GM12874 (cell line): Measurements from ENCODE around the gene EIF4E1B.

Experiments used
- TF ChIP-seq, protein P1 (sequence below): IDR thresholded peaks from 2 replicates; pipeline ENCODE4 v1.5.1; 2011; ENCODE audit warnings: low read depth, mild to moderate bottlenecking, control low read depth, low read length, moderate library complexity; ENCODE audit not compliant: insufficient read depth

Gene EIF4E1B

DNA sequence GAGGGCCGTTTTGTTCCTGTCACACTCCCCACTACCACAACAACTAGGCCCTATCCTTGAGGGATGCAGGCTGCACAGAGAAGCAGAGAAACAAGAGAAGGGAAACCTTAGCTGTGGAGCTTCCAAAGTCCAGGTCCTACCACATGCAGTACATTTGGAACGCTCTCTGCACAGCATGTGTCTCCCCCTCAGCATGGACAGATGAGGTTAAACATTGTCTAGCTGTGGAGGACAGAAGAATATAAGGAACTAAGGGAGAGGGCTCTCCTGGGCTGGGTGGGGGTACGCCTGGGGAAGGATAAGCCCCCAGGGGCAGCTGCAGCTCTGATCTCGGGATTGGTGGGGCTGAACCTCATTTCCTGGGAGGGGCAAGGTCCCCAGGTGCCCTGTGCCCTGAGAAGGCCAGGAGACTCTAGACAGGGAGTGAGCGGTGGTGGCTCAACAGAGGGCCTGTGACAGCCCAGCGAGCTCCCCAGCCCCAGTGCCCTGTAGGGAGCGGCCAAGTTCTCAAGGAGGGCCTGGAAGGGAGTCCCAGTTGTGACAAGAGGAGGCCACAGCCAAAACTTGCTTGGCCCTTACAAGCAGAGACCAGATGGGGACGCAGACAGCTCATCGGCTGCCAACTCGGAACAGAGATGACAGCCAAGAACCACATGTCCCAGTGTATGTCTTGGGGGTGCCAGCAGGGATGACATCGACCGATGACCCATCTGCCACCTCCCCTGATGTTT, 46.9 kb downstream of the EIF4E1B start:
- TF ChIP-seq, protein P1, sequence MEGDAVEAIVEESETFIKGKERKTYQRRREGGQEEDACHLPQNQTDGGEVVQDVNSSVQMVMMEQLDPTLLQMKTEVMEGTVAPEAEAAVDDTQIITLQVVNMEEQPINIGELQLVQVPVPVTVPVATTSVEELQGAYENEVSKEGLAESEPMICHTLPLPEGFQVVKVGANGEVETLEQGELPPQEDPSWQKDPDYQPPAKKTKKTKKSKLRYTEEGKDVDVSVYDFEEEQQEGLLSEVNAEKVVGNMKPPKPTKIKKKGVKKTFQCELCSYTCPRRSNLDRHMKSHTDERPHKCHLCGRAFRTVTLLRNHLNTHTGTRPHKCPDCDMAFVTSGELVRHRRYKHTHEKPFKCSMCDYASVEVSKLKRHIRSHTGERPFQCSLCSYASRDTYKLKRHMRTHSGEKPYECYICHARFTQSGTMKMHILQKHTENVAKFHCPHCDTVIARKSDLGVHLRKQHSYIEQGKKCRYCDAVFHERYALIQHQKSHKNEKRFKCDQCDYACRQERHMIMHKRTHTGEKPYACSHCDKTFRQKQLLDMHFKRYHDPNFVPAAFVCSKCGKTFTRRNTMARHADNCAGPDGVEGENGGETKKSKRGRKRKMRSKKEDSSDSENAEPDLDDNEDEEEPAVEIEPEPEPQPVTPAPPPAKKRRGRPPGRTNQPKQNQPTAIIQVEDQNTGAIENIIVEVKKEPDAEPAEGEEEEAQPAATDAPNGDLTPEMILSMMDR, result no peak

DNA sequence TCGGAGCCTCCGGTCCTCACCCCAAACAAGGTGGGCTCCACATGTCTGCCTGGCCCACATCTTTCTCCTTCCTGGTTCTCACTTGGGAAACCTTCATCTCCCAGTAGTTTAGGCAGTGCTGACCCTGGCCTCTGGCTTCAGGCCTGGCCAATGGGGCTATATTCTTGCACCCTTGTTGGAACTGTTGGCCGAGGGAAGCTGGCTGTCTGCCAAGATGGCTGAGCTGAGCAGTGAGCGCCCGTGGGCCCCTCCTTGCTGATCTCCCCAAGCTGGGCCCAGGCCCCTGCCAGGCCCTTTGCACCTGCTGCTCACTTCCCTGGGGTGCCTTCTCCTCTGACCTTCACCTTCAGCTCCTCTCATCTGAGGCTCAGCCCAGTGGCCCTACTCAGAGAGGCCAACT, 48.1 kb downstream of the EIF4E1B start:
- TF ChIP-seq, protein P1, result no peak

DNA sequence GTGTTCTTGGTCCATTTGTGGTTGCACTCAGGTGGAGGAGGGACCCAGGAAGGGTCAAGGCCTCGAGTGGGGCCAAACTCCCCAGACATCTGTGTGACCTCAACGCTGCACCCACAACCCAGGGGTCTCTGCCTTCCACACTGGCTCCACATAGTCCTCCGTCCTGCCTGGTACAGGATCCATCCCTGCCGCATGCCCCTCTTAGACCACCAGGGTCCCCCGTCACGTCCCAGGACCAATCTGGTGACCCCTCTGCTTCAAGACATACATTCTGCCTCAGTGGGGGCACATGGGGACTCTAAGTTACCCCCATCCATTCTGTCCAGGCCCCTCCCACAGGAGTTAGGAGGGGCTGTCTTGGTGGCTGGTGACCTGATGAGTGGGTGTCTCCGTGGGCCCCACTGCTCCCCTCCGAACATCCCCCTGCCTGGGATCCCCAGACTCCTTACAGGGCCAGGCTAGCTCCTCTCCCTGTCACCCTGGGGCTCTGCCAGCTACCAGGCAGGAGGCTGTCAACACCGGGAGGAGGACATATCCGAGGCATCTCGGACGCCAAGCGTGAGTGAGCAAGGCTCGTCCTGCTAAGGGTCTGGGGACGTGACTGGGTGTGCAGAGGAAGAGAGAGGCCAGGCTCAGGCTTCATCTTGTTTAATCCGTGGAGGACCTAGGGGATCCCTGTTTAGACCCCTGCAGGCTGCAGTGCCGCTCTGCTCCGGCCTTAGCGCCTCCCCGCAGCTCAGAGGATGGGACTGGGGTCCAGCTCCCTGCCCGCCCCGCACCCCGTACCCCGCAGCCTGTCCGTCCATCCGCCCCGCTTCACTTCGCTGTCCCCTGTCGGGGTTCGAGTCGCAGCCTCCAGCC, 49.1 kb downstream of the EIF4E1B start:
- TF ChIP-seq, protein P1, result no peak

DNA sequence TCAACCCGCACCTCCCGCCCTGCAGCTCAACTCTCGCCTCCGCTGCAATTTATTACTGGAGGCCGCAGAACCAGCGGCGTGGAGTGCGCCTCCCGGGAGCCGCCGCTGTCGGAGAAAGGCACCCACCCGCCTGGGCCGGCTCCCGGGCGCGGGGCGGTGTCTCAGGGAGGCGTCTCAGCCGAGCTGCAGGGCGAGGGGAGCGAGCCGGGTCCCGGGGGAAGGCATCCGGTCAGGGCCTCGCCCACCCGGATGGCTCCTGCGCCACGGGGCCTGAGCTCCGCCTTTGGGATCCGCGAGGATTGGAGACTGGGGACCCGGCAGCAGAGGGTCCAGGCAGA, 49.7 kb downstream of the EIF4E1B start:
- TF ChIP-seq, protein P1, result no peak

DNA sequence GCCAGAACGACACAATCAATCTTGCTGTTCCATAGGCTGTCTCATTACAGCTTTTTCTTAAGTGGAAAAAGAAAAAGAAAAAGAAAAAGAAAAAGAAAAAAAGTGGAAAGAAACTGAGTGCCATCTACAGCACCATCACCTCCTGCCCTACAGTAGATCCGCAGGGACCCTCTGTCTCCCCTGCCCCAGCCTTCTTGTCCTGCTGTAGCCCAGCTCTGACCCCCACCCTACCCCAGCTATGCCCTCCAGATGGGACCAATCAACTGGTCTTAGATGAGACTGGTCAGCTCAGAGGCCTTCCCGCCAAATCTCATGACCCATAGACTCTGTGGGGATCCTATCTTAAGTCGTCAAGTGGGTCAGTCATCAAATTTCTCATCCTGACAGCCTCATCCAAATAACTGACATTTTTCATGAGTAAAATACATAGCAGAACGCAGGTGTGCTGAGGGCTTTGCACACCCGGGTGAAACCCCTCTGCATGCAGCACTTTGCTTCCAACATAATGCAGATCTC, 51.6 kb downstream of the EIF4E1B start:
- TF ChIP-seq, protein P1, result no peak

DNA sequence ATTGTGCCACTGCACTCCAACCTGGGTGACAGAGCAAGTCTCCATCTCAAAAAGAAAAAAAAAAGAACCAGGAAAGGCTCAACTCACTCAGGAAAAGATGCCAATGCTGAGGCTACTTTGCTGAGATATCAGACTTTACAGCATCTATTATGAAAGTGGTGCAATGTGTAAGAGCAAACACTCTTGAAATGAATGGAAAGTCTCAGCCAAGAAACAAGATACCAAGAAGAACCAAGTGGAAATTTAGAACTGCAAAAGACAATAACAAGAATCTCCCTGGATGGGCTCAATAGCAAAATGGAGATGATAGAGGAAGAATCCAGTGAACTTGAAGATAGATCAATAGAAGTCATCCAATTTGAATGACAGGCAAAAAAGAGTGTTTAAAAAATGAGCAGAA, 54.5 kb downstream of the EIF4E1B start:
- TF ChIP-seq, protein P1, result no peak

DNA sequence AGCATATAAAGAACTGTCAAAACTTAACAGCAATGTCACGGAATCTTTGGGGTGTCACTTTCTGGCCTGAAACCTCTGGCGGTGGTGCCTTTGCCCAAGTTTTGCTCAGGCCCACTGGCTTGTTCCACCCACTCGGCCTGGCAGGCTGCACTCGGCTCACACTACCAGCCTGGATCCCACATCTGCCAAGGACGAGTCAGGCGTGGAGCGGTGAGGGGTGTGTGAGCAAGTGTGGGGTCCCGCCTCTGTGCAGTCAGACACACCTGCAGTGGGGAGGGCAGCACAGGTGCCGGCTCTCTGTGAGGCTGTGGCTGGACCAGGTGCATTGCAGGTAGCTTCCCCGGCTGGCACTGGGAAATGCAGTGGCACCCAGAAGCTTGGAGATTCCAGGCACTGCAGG, 56.8 kb downstream of the EIF4E1B start:
- TF ChIP-seq, protein P1, result no peak
